D721Med (cell line): ENCODE measurements around the gene EGFR.

Source experiments
- DNase-seq: peaks from one replicate; pipeline ENCODE4 v3.0.0; 2011; ENCODE audit warnings: low spot score; ENCODE audit not compliant: insufficient read length
- FAIRE-seq: peaks from 2 replicates; lab custom pipeline; 2011; peaks lifted over from hg19 to GRCh38; lab: Jason Lieb, UNC
- CTCF ChIP-seq: IDR thresholded peaks from 2 replicates; pipeline ENCODE4 v1.5.1; 2012; ENCODE audit warnings: mild to moderate bottlenecking, control low read depth; ENCODE audit not compliant: insufficient read depth; ENCODE audit errors: missing control alignments

EGFR gene

DNA sequence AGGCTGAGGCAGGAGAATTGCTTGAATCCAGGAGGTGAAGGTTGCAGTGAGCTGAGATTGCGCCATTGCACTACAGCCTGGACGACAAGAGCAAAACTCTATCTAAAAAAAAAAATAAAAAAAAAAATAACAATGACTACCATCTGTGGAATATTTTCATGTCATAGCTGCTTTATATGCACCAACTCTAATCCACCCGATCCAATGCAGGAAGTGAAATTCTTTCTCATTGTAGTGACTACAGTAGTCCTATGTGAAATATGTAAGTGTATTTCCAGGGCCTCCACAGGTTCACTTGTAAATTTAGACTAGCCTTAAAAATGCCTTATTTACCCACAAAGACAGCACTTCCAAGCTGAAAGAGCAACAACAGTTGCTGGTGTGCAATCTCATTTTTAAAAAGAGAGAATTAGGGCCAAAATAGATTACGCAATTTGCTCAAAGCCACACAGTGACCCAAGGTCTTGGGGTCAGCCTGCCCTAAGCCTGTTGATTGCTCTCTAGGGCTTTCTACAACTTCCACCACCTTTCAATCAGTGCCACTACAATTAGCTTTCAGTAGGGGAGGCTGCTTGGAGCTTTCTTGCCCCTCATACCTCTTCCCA is 25.8 kb upstream of the EGFR start:
- no peak for FAIRE-seq
- DNase-seq, result no peak
- no peak for TF ChIP-seq CTCF

GRCh38 chr7:54995166-54995565 is 23.7 kb upstream of the EGFR start:
- FAIRE-seq (no peak), DNase-seq (no peak)
- no peak for TF ChIP-seq CTCF

DNA sequence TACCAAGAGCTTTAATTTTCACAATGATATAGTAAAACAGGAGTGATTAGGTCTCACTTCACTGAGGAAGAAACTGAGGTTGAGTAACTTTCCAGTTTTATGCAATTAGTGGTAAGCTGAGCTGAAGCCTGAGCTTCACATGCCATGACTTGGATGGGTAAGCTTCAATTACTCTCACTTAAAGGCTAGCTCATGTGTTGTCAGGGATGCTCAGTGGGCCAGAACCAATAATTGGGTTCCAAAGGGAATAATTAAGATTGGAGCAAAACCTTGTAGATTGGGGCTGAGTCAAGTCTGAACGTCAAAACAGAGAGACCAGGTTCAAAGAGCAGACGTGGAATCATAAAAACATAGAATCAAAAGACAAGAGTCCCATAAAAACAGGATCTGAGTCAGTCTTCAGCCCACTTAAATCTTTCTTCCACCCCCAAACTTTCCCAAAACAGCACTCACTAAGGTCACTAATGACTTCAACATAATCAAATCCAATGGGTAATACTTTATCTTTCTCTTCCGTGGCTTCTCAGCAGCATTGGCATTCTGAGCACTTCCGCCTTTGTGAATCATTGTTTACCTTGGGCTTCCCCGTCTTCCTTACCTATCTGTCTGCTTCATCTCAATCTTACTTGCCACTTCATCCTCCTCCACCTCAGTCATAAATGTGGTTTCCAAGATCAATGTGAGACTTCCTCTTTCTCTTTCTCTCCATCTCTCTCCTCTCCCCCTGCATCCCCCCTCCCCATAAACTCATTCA is 23.0 kb upstream of the EGFR start:
- DNase-seq, result no peak
- no peak for TF ChIP-seq CTCF
- no peak for FAIRE-seq

DNA sequence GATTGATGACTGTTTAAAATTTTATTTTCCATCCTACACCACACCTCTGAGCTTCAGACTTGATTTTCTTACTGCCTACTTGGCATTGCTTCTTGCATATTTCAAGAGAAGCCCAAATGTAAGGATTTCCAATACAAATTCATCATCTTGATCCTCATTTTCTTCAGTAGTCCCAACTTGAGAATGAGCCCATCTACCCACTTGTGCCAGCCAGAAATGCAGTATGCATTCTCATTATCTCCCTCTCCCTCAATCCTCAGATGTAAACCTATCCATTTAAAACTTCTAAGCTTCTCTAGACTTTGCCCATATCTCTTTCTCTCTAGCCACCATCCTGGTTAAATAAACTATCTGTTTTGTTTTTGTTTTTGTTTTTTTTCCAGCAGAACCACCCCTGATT is 22.4 kb upstream of the EGFR start:
- TF ChIP-seq CTCF, result no peak
- no peak for FAIRE-seq
- no peak for DNase-seq

GRCh38 chr7:55004579-55004978 is 14.2 kb upstream of the EGFR start:
- DNase-seq (no peak), FAIRE-seq (no peak)
- TF ChIP-seq CTCF, result no peak

- FAIRE-seq, result no peak
- DNase-seq, result no peak
- TF ChIP-seq CTCF, result no peak
These were observed 13.5 kb upstream of the EGFR start for GRCh38 chr7:55005241-55005851.

- DNase-seq (no peak), FAIRE-seq (no peak)
- no peak for TF ChIP-seq CTCF
These were observed 12.3 kb upstream of the EGFR start for GRCh38 chr7:55006499-55006898.
